KBM-7 (cell line): ENCODE measurements around the gene CHMP4B.
"Not testable (repeated sequence)": the region's sequence is repeated elsewhere in the genome, so short reads cannot be mapped to it uniquely, and the experiment has no call there.

Experiments
- DNase-seq: peaks from one replicate; pipeline ENCODE4 v3.0.0-alpha.2; 2015
- in situ Hi-C: fragments of 300-500 bp; cut with MboI; formaldehyde crosslinking; loops from 2 replicates; pipeline ENCODE4 v1.14.3; 2020; ENCODE audit warnings: low sequenced_read_pairs, low pct_unique_long_range_greater_than_20kb, mixed read lengths

The CHMP4B gene

GRCh38 chr20:33788351-33789049 is 22.6 kb upstream of the CHMP4B start:
- no peak for DNase-seq
- in situ Hi-C loops: no loop called here

DNA sequence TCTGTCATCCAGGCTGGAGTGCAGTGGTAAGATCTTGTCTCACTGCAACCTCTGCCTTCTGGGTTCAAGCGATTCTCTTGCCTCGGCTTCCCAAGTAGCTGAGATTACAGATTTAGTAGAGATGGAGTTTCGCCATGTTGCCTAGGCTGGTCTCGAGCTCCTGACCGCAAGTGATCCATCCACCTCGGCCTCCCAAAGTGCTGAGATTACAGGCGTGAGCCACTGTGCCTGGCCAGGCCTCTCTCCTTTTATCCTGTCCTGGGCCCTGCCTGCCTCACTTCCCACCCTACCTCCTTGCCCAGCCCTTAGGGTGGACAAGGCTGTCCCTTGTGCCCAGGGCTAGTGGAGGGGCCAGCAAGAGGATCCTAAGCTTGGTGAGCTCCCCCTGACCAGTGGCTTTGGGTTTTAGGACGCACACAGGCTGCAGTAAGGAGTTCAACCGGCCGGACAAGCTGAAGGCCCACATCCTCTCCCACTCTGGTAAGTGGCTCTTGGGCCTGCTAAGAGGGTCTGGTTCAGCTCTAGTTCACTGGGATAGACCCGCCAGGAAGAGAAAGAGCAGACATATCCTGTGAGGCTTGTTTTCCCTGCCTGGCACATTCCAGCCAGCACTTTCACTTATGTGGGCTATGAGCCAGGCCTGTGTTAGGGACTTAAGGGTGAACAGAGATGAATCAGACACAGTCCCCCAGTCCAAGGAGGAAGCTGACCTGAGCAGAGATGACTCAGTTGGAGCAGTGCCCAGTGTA is 21.9 kb upstream of the CHMP4B start:
- in situ Hi-C loops: no loop called here
- no peak for DNase-seq

DNA sequence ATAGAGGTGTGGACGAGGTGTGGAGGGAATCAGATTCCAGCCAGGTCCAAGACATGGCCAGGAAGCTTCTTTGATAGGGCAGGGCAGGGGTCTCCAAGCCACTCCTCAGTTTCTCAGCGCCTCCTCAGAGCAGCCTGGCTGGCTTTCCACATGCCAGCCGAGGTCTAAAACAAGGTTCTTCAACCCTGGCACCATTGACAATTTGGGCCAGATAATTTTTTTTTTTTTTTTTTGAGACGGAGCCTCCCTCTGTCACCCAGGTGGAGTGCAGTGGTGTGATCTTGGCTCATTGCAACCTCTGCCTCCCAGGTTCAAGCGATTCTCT is 21.3 kb upstream of the CHMP4B start:
- in situ Hi-C loops: no loop called here
- DNase-seq: no peak

DNA sequence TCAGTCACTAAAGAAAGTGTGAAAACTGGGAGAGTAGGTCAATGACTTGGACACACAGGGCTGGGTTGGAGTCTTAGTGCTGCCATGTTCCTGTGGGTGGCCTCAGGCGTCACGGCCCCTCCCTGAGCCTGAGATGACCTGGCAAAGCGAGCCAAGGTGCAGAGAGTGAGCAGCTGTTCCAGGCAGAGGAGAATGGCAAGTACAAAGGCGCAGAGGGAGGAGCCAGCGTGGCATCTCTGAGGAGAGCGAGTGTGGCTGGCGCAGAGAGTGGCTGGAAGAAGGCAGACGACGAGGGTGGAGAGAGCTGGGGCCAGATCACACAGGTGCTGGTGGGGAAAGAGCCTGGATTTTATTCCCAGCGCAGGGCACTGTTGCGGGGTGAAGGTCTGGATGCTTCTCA is 20.6 kb upstream of the CHMP4B start:
- in situ Hi-C loops: no loop called here
- DNase-seq: no peak

DNA sequence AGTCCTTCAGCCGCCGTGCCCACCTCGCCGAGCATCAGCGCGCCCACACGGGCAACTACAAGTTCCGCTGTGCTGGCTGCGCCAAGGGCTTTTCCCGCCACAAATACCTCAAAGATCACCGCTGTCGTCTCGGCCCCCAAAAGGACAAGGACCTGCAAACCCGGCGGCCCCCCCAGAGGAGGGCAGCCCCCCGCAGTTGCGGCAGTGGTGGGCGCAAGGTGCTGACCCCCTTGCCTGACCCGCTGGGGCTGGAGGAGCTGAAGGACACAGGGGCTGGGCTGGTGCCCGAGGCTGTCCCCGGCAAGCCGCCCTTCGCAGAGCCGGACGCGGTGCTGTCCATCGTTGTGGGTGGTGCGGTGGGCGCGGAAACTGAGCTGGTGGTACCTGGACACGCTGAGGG is 20.1 kb upstream of the CHMP4B start:
- no peak for DNase-seq
- in situ Hi-C loops: no loop called here

DNA sequence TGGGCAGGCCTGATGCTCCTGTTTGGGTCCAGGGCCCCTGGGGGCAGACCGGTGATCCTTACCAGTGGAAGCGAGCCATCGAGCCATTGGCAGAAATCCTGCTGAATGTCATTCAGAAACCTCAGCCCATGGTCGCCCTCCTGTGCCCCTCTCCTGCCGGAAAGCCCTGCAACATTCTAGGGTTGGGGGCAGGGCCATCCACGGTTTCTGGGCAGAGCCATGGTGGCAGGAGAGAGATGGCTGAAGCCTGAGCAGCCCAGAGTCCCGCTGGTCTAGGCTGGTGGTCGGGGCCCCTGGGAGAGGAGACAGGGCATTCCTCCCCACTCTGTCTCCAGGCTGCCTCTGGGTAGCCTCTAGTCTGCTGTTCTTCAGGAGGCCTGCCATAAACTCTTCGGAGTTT is 19.6 kb upstream of the CHMP4B start:
- in situ Hi-C loops: no loop called here
- no peak for DNase-seq

- DNase-seq: peak; percentile 59
- in situ Hi-C loops: no loop called here
Measured at GRCh38 chr20:33791959-33792597, 19.1 kb upstream of the CHMP4B start.

GRCh38 chr20:33792598-33792989 is 18.6 kb upstream of the CHMP4B start:
- in situ Hi-C loops: not testable (repeated sequence)

DNA sequence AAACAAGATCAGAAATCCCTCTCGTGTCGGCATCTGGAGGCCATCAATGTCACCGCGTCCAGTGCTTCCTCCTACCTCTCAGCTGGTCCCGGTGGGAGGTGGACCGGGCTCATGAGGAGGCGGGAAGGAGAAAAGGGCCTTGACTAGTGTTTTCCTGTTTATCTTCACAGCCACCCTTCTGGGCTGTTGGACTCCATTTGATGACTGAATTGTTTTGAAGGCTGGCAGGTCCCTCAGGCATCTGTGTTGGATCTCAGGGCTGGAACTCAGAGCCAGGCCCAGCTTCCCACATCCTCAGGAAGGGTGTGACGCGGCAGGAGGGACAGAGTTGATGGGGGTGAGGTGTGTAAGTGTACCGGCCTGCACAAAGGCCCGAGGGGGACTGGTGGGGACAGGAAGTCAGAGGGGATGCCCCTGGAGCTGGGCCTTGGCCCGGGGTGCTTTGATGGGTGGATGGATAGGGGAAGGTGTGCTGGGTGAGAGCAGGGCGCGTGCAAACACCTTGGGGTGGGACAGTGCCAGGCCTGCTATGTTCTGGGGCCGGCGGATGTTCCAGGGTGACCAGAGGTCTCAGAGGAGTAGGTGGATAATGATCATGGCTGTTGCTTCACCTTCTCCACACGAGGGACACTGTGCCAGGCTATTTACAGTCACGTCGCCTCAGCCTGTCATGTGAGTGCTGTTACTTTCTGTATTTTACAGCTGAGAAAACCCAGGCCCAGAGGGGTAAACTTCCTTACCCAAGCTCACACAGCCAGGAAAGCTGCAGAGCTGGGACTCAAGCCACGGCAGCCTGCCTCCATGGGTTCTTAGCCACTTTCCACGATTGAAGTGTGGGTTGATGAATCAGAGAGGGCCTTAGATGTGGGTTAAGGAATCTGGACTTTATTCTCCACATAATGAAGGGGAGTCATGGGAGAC is 17.9 kb upstream of the CHMP4B start:
- no peak for DNase-seq
- in situ Hi-C loops: no loop called here

More at GRCh38 chr20:33792598-33792989, 18.6 kb upstream of the CHMP4B start:
- DNase-seq: not testable (repeated sequence)

DNA sequence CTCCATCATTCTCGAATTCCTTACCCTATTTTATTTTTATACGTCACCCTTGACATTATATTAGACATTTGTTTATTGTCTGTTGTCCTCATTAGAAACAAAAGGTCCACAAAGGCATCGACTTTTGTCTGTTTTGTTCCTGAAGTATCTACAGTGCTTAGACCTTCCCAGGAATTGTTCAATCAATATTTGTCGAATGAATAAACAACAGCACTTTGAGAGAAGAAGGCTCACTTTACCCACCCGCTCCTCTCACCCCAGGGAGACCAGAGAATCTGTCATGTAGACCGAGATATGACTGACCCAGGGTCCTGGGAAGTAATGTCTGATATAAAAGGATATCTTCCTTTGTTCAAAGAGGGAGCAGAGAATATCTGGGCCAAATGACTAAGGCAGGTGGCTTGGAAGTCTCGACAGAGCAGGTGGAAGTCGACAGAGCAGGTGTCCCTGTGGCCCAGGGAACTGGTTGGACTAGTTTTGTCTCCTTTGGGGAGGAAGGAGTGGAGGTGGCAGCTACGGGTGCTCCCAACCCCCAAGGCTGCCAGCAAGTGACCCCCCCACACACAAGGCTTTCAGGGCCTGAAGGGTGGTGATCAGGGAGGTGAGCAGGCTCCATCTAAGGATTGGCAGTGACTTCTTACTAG is 14.8 kb upstream of the CHMP4B start:
- in situ Hi-C loops: no loop called here
- no peak for DNase-seq

GRCh38 chr20:33796907-33797544 is 14.1 kb upstream of the CHMP4B start:
- in situ Hi-C loops: no loop called here
- no peak for DNase-seq

GRCh38 chr20:33798444-33798843 is 12.7 kb upstream of the CHMP4B start:
- in situ Hi-C loops: no loop called here
- no peak for DNase-seq

DNA sequence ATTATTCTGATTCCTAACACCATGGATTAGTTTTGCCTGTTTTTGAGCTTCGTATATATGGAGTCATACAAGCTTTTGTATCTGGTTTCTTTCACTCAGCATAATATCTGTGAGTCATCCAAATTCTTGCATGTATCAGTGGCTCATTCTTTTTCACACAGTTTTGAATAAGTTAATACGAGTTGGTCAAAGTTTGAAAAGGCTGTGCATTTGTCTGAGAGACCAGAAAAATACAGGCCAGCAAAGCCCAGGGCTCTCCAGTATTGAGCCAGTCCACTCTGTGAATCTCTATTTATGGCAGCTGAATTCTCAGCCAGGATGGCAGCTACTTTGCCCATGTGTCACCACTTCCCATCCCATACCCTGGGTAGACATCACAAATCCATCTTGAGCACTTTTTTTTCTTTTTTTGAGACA is 7.2 kb upstream of the CHMP4B start:
- in situ Hi-C loops: no loop called here
- DNase-seq: no peak

GRCh38 chr20:33808388-33808787 is 2.8 kb upstream of the CHMP4B start:
- no peak for DNase-seq
- in situ Hi-C loops: no loop called here

GRCh38 chr20:33810259-33810658 is 889 bp upstream of the CHMP4B start:
- no peak for DNase-seq
- in situ Hi-C loops: no loop called here

DNA sequence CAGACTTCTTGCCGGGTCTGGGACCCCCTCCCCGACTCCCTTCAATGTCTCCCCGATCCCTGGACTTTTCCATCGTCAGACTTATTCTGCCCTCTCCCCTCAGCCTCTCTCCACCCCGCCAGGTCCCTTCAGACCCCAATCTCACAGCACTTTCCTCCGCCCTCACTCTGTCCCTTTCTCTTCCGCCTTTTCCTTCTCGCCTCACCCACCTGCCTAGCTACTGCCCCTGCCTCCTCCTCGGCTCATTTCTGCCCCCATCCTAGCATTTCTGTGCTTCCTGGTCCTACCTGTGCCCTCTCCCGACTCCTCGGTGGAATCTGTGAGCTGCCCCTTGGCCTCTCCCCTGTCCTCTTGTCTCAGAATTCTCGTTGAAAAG is 616 bp downstream of the CHMP4B start:
- in situ Hi-C loops: no loop called here

DNA sequence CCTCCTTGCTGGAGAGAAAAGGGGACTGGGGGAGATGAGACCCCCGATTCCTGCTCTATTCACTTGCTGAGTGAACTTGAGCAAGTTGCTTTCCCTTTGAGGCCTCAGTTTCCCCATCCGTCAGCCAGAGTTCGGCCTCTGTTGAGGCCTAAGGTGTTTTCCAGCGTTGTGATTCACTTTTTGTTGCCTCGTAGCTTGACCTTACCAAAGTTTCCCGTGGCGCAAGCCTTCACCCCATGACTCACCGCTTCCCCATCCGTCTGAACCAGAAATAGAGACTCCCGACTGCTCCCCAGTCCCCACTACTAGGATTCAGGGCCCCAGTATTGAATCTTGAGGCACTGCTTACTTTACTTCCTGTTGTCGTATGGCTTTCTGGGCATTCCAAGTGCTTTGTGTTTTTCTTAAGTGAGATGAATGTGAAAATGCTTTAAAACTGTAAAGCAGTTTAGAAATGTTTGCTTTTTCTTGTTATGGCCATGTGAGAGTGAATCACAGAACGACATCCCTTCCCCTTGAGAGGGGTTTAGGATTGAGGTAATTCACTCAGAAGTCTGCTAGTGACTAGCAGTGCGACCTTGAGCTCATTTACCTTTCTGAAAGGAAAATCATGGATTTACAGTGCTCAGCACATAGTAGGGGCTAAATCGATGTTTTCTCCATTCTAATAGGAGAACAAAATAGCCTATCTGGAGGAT is 1.2 kb downstream of the CHMP4B start:
- DNase-seq: peak; percentile 36
- in situ Hi-C loops: no loop called here

More for the DNA sequence above, 616 bp downstream of the CHMP4B start:
- peak; percentile 45 for DNase-seq

- in situ Hi-C loops: no loop called here
- DNase-seq: peak; percentile 73
Measured at GRCh38 chr20:33812908-33813462, 1.8 kb downstream of the CHMP4B start.
